ENCODE measurements around the gene ZP1.
A peak's percentile ranks its signal among the peaks of the same experiment; 100 is the strongest.

ZP1 gene

GRCh38 chr11:60870733-60871377 is 3.5 kb downstream of the ZP1 start:
- TF ChIP-seq SIN3A (IDR thresholded peaks at IDR 0.05; ENCODE audit: borderline replicate concordance, insufficient read depth, low read length) (no peak), POLR2AphosphoS5 (IDR thresholded peaks at IDR 0.05; ENCODE audit: low read depth, low read length) (no peak), TAF1 (IDR thresholded peaks at IDR 0.05; ENCODE audit: borderline replicate concordance, insufficient read depth, low read length) (no peak), FOXP2 (optimal IDR thresholded peaks at IDR 0.05; ENCODE audit: borderline replicate concordance, extremely low read depth, extremely low read length, insufficient read depth) (no peak), REST (IDR thresholded peaks at IDR 0.05; ENCODE audit: insufficient read depth in 1 of 2, low read depth in 2 of 2, low read length in 2 of 2) (no peak)

GRCh38 chr11:60871378-60872061 is 4.2 kb downstream of the ZP1 start:
- TF ChIP-seq SIN3A (IDR thresholded peaks at IDR 0.05; ENCODE audit: borderline replicate concordance, insufficient read depth, low read length) (no peak), FOXP2 (optimal IDR thresholded peaks at IDR 0.05; ENCODE audit: borderline replicate concordance, extremely low read depth, extremely low read length, insufficient read depth) (no peak), TAF1 (IDR thresholded peaks at IDR 0.05; ENCODE audit: borderline replicate concordance, insufficient read depth, low read length) (no peak), REST (IDR thresholded peaks at IDR 0.05; ENCODE audit: insufficient read depth in 1 of 2, low read depth in 2 of 2, low read length in 2 of 2) (no peak), POLR2AphosphoS5 (IDR thresholded peaks at IDR 0.05; ENCODE audit: low read depth, low read length) (no peak)

GRCh38 chr11:60872124-60872960 is 5.0 kb downstream of the ZP1 start:
- TF ChIP-seq REST (IDR thresholded peaks at IDR 0.05; ENCODE audit: insufficient read depth in 1 of 2, low read depth in 2 of 2, low read length in 2 of 2), result no peak

- peak; percentile 93 for TF ChIP-seq FOXP2 (optimal IDR thresholded peaks at IDR 0.05; ENCODE audit: borderline replicate concordance, extremely low read depth, extremely low read length, insufficient read depth)
- TF ChIP-seq SIN3A (IDR thresholded peaks at IDR 0.05; ENCODE audit: borderline replicate concordance, insufficient read depth, low read length), result no peak
- peak; percentile 53 to 76; a peak in 3 of 4 replicates for TF ChIP-seq REST (IDR thresholded peaks at IDR 0.05; ENCODE audit: insufficient read depth in 1 of 2, low read depth in 2 of 2, low read length in 2 of 2)
Measured at GRCh38 chr11:60872961-60873524, 5.7 kb downstream of the ZP1 start.

Data from PFSK-1 (cell line).